HL-60 (cell line): ENCODE data around the gene AOPEP.

Source experiments
- DNase-seq, 2 experiments: peaks; one replicate each; pipeline ENCODE4 v3.0.0-alpha.2; 2010 to 2020; ENCODE audit warnings: low read depth in 1 of 2, low spot score in 1 of 2
- H3K27ac ChIP-seq: fragments of 250-450 bp; sonication (Bioruptor Pico); replicated peaks from 2 replicates; pipeline ENCODE4 v1.5.1; 2020; ENCODE audit warnings: mild to moderate bottlenecking, moderate library complexity
- H3K27me3 ChIP-seq: fragments of 250-450 bp; sonication (Bioruptor Pico); 2 replicates; pipeline ENCODE4 v1.5.1; 2021; ENCODE audit warnings: mild to moderate bottlenecking, moderate library complexity; ENCODE audit not compliant: insufficient read depth, poor library complexity, severe bottlenecking
- H3K4me3 ChIP-seq: replicated peaks from 2 replicates; pipeline ENCODE4 v1.5.1; 2011; ENCODE audit warnings: mild to moderate bottlenecking, control low read depth, low read length; ENCODE audit not compliant: insufficient read depth
- CTCF ChIP-seq: IDR thresholded peaks from one replicate; pipeline ENCODE4 v1.5.1; 2011; ENCODE audit warnings: low read length, control low read depth, inconsistent platforms; ENCODE audit not compliant: insufficient read depth
- GABPA ChIP-seq: IDR thresholded peaks from 2 replicates; pipeline ENCODE4 v1.6.1; 2012; ENCODE audit warnings: low read depth
- POLR2AphosphoS5 ChIP-seq: IDR thresholded peaks from 2 replicates; pipeline ENCODE4 v1.6.1; 2012; ENCODE audit warnings: low read depth
- REST ChIP-seq: IDR thresholded peaks from 2 replicates; pipeline ENCODE4 v1.6.1; 2012; ENCODE audit warnings: low read depth; ENCODE audit not compliant: insufficient replicate concordance
- SPI1 ChIP-seq: IDR thresholded peaks from 2 replicates; pipeline ENCODE4 v1.6.1; 2012; ENCODE audit warnings: low read depth, mild to moderate bottlenecking, borderline replicate concordance

Gene AOPEP

GRCh38 chr9:95132366-95133324 lies 406.1 kb downstream of the AOPEP start:
- no peak overlapping the region for H3K4me3 ChIP-seq
- TF ChIP-seq SPI1 (no peak), REST (no peak), CTCF (no peak), POLR2AphosphoS5 (no peak), GABPA (no peak)
- DNase-seq = no peak
- no peaks in the 10 kb centered on the region for H3K27me3 ChIP-seq
- H3K27ac ChIP-seq = no peak overlapping the region

GRCh38 chr9:95133325-95133705 lies 406.8 kb downstream of the AOPEP start:
- no peak for DNase-seq
- H3K27me3 ChIP-seq = no peaks in the 10 kb centered on the region
- TF ChIP-seq POLR2AphosphoS5 (no peak), GABPA (no peak), CTCF (no peak), REST (no peak)
- no peak overlapping the region for H3K4me3 ChIP-seq
- H3K27ac ChIP-seq = no peak overlapping the region

GRCh38 chr9:95134457-95134881 lies 408.0 kb downstream of the AOPEP start:
- no peak for DNase-seq
- TF ChIP-seq REST (no peak), GABPA (no peak)
- no peaks in the 10 kb centered on the region for H3K27me3 ChIP-seq
- H3K4me3 ChIP-seq = no peak overlapping the region
- no peak overlapping the region for H3K27ac ChIP-seq
